HG03378 (cell line): ENCODE measurements around the gene DOCK6.

Source experiments
- ATAC-seq: cut with Tn5 transposase; IDR thresholded peaks from one replicate; pipeline ENCODE4 v1.9.1; 2021; ENCODE audit warnings: mild to moderate bottlenecking, moderate library complexity; ENCODE audit not compliant: unreplicated experiment

DOCK6 gene

DNA sequence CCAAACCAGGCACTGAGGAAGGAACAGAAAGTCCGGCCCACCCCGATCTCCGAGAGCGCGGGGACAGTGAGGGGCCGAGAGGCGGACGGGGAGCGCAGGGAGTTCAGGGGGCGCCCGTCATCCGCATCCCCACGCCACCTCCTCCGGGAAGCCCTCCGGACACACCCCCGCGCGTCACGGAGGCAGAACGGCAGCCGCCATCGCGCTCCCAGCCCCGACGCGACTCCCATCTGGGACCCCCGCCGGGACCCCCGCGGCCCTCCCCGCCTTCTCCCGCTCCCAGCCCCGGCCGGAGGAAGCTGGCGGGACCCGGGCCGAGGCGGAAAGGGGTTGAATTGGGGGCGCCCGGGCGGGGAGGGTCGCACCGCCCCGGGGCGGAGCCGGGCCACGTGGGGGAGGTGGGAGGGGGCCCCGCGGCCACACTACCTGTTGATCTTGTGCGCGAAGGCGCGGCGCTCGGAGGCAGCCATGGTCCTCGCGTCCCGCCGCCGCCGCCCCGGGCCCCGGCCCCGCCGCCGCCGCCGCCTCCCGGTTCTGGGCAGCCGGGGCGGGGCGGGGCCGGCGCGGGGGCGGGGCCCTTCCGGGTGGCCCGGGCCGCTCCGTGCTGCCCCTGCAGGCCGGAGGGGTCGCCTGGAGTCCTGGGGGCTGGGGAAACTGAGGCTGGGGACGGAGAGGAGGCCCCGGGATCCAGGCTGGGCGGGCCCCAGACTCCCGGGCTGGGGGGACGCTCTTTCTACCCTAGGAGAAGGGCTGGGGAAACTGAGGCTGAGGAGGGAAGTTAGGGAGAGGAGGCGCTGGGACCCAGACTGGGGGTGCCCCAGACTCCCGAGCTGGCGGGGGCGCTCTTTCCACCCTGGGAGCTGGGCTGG is at the start of gene DOCK6:
TSS of gene DOCK6 (minus strand) at position 554 of the 869 bp plus-strand sequence. CDS start at position 470, 84 bp downstream.
- ATAC-seq, result no peak

- ATAC-seq, result no peak
Observed at GRCh38 chr19:11306337-11306736, 44.0 kb upstream of the DOCK6 start.

GRCh38 chr19:11304936-11305335 is 42.6 kb upstream of the DOCK6 start:
- no peak for ATAC-seq

DNA sequence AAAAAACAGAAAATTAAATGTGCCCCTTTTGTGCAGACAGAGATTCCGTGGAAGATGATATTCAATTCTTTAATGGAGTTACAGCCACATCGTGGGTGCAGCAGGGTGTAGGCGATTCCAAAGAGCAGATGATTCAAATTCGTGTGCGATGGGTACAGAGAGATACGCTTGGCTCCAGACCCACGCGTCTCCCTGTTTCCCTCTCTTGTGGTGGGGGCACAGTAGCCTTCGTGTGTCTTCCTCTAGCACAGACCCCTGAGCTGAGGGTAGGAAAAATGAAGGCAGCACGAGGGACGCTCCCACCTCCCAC is 38.4 kb upstream of the DOCK6 start:
- no peak for ATAC-seq

- ATAC-seq, result no peak
Observed at GRCh38 chr19:11299946-11300810, 37.9 kb upstream of the DOCK6 start.

DNA sequence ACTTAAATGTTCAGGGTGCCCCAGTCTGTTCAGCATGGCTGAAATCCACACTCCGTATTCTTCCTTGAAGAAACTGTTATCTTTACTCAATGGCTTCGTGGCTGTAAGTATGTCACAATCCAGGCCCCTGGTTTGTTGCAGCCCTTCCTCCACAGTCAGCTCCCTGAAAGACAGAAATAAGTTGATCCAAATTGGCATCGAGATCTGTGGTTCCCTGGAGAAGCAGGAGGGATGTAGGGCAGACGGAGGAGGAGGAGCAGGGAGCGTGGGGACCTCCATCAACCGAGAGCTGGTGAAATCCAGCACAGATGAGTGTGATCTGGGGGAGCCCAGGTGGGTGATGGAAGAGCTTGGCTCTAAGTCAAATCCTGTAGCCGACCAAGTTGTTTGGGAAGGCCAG is 33.9 kb upstream of the DOCK6 start:
- no peak for ATAC-seq

- no peak for ATAC-seq
Observed at GRCh38 chr19:11295665-11296245, 33.4 kb upstream of the DOCK6 start, which contains the start of gene TSPAN16. Gene TSPAN16, plus strand, starts transcription at chr19:11296160. Its CDS starts 138 bp downstream, at chr19:11296298.

DNA sequence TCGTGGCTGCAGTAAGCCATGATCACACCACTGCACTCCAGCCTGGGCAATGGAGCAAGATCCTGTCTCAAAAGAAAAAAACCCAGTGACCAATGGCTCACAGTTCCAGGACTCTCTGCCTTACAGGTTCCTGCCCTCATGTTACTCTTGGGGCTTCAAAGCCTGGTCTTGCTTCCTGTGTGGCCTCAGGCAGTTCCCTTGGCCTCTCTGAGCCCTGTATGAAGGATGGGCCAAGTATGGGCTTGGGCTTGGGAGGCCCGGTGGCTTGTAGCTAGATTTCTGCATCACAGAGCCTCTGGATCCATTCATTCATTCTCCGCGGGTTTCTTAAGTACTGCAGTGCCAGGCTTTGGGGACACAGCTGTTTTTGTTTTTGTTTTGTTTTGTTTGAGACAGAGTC is 32.9 kb upstream of the DOCK6 start:
- no peak for ATAC-seq

DNA sequence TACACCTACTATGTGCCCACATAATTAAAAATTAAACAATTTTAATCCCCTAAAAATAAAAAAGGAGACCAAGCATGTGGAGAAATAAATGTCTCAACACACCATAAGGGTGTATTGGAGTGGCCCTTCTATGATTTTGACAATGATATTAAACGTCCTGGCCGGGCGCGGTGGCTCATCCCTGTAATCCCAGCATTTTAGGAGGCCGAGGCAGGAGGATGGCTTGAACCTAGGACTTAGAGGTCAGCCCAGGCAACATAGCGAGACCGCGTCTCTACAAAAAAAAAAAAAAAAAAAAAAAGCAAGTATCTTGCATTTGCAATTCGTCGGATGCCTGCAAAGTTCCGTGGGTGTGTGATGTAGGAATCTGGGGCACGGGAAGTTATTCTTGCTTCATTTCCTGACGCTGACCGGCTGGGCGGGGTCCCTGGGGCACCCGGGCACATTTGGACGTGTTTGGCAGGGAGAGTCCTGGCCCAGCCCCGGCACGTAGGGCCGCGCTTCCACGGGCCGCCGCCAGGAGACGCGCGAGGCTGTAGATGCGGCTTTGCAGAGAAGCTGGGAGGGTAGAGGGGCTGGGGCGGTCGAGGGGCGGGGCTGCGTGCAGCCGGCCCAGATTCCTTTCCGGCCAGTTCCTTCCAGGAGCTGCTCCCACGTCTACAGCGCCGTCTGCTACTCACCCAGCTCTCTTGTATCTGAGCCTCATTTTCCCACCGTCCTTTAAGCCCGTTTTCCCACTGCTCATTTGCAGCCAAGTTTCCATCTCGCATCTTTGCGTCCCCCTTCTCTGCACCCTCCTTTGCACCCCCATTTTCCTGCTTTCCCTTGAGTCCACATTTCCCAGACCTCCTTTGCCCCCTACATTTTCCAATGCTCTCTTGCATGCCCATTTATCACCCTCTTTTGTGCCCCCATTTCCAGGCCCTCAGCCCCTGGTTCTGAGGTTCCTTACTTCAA is 31.4 kb upstream of the DOCK6 start:
- no peak for ATAC-seq

- ATAC-seq, result no peak
Observed at GRCh38 chr19:11291991-11292390, 29.7 kb upstream of the DOCK6 start.

- ATAC-seq, result no peak
Observed at GRCh38 chr19:11291415-11291814, 29.1 kb upstream of the DOCK6 start.

GRCh38 chr19:11290256-11290655 is 27.9 kb upstream of the DOCK6 start:
- no peak for ATAC-seq

DNA sequence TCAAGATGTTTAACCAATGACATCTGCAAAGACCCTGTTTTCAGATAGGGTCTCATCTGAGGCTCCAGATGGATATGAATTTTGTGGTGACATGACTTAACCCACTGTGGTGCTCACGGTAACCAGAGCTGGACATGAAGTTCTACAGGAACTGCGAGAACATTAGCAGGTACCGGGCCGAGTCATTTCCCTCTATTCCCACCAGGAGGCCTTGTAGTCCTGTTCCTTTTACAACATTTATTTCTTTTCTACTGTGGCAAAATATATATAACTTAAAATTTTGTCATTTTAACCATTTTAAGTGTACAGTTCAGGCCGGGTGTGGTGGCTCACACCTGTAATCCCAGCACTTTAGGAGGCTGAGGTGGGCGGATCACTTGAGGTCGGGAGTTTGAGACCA is 26.0 kb upstream of the DOCK6 start:
- ATAC-seq, result no peak

DNA sequence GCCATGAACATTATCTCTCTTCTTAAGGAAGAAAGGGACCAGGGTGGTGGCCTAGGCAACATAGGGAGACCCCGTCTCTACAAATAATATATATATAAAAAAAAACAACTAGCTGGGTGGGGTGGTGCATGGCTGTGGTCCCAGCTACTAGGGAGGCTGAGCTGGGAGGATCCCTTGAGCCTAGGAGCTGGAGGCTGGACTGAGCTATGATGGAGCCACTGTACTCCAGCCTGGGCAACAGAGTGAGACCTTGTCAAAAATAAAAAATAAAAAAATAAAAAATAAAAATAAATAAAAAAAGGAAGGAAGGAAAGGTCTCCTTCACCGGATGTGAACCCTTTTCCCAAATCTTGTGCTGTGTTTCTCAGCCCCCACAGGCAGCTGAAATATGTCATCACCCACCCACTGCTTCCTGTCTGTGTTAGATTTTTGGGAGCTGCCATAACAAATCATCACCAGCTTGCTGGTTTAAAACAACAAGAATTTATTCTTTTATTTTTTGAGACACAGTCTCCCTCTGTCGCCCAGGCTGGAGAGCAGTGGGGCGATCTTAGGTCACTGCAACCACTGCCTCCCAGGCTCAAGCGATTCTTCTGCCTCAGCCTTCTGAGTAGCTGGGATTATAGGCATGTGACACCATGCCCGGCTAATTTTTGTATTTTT is 24.1 kb upstream of the DOCK6 start:
- no peak for ATAC-seq

DNA sequence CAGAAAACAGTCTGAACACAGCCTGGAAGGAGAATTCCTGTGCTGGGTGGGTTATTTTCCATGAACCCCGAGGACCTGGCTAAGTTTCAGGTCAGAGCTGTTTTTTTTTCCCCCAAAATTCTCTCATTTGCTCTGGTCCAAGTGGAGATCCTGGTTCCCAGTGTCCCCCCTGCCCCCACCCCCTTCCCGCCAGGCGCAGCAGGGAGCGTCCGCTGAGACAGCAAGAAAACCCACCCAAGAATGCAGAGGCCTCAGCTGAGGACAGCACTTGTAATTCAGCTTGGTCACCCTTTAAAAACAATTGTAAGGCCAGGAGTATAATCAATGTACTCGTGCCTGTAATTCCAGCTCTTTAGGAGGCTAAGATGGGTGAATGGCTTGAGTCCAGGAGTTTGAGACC is 22.2 kb upstream of the DOCK6 start:
- ATAC-seq, result no peak

DNA sequence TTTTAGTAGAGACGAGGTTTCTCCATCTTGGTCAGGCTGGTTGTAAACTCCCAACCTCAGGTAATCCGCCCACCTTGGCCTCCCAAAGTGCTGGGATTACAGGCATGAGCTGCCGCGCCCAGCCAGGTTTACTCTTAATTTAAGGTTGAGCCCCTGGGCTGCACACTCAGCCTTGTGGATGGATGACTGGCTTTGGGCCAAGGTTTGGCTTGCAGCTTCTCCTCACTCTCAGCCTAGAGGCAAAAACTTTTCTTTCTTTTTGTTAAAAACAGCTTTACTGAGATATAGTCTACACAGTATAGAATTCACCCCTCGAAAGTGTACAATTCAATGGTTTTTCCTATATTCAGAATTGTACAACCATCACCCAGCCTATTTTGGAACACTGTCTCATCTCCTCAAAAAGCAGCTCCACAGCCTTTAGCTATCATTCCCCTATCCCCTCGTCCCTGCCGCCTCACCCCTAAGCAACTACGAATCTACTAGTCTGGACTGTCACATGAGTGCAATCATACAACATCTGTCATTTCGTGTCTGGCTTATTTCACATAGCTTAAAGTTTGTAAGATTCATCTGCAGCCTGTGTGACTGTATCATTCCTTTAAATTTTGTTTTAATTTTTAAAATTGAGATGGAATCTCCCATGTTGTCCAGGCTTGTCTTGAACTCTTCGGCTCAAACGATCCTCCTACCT is 19.2 kb upstream of the DOCK6 start:
- no peak for ATAC-seq

DNA sequence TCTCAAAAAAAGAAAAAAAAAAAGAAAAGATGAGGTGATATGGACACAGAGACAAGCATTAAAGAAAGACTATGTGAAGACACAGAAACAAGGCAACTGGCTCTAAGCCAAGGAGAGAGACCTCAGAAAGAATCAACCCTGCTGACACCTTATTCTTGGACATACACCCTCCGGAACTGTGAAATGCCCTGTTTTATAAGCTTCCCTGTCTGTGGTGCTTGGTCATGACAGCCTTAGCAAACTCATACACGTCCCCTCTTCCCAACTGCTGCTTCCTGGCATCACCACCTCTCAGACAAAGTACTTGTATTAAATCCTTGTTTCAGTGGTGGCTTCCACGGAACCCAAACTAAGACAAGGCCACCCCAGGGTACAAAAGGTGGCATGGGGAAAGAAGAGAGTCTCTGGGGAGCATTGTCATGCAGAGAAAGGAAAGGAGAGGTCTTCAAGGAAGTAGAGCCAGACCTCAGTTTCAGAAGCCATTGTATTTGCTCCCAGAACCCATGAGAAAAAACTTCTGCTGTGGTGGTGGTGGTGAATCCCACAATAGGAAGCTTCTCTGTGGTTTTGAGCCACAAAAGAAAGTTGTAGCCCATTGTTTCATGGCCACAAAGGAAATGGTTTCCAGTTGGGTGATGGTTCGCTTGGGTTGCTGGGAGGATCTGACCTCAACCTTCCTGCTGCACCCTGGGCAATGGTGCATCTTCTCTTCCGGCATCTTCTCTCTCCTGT is 17.3 kb upstream of the DOCK6 start:
- ATAC-seq, result no peak

DNA sequence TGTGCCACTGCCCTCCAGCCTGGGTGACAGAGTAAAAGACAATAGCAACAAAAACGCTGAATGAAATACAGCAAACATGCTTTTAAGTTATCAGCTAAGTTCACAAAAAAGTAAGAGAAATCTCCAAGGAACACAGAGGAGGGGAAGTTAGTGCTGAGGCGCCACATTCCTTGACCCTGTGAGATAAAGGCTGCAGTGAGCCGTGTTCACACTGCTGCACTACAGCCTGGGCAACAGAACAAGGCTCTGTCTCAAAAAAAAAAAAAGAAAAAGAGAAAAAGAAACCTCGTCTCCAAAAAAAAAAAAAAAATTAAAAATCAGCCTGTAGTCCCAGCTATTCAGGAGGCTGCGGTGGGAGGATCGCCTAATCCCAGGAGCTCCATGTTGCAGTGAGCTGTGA is 16.3 kb upstream of the DOCK6 start:
- ATAC-seq, result no peak
